NAMALWA (cell line): ENCODE measurements around the gene FRMD4A.

ENCODE experiments used
- DNase-seq: peaks from one replicate; pipeline ENCODE4 v3.0.0-alpha.2; 2015; ENCODE audit warnings: low spot score

FRMD4A gene

DNA sequence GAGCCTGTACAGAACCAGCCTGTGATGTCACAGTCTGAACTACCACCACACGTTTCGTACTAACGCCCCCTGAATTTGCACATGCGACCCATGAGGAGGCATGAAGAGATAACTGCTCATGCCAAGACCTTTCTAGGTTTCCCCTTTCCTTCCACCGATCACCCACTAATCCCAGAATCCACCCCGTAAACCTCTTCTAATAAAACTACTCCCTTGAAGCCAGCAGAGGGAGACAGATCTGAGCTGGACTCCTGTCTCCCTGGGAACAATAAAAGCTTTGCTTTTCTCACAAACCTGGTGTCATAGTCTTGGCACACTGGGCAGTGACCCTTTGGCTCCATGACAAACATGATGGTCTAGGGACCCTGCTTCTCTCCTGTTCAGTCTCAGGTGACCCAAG is 144.5 kb downstream of the FRMD4A start:
- DNase-seq = no peak

DNA sequence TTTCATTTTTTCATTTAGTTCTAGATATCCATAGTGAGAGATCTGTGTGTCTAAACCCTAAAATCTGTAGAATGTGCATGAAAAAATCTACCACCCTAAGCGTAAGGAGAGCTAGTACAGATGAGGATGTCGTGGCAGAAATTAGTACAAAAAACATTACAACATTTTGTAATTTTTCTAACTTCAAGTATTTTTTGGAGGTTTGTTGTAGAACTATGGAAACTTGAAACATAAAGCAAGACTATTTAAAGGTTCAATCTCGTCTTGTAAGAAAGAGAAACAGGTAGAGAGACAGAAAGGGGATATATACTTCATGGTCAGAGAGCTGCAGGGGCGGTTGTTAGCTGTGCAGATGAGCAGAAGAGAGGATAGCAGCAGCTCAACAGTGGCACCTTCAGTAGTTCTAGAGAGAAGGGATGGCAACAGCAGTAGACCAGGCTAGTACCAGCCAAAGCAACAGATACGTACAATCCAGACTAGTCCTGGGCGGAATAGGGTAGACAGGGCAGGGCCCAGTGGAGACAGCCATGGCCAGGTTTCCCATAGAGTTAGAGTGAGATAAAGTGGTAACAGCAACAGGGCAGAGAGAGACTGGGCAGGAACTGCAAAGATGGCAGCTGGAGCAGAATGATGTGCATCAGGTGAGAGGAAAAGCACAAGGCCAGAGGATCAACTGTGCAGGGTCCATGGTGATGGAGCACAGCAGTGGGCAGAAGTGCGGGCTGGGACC is 145.2 kb downstream of the FRMD4A start:
- peak; percentile 91 for DNase-seq

DNA sequence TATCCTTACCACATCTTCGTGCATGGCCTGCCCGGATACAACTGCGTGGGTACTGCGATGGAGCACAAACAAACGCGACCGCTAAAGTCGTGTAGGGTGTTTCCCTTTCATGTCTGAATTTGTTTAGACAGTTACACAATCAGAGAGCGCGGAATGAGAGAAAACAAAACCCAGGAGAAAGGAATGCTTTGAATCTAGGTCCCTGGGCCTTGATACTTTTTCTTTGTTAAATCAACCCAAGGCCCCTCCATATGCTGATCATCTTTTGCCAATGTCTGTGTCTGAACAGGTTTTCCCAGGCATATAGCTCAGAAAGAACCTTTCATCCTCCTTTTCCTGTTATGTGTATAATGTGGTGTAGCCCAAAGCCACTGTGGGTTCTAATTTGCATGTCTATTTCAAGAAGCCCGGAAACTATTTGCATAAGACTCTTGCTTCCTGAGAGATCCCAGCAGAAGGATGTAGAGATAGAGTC is 145.8 kb downstream of the FRMD4A start:
- peak; percentile 80 for DNase-seq

DNA sequence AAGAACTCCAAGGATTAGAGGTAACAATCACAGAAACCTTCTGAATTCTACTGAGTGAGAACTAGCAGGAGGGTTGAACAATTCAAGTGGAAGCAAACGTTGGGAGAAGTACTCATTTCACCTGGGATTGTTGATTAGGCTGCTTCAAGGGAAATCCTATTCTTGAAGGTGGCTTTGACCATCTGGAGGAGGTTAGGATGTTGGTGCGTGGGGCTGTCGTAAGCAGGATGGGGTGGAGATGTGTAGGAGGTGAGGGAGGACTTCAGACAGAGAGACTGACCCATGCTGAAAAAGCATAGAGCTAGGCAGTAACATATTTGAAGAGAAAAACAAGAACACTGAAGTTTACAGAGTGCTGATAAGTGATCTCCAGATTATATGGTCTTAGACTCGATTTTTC is 147.9 kb downstream of the FRMD4A start:
- DNase-seq = no peak

DNA sequence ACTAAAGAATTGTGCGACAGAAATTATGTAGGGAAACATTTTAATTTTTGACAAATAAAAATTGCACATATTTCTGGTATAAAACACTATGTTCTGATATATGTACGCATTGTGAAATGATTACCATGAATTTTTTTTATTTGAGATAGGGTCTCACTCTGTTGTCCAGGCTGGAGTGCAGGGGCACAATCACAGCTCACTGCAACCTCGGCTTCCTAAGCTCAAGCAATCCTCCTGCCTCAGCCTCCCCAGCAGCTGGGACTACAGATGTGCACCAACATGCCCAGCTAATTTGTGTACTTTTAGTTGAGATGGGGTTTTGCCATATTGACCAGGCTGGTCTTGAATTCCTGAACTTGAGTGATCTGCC is 149.2 kb downstream of the FRMD4A start:
- DNase-seq = no peak

DNA sequence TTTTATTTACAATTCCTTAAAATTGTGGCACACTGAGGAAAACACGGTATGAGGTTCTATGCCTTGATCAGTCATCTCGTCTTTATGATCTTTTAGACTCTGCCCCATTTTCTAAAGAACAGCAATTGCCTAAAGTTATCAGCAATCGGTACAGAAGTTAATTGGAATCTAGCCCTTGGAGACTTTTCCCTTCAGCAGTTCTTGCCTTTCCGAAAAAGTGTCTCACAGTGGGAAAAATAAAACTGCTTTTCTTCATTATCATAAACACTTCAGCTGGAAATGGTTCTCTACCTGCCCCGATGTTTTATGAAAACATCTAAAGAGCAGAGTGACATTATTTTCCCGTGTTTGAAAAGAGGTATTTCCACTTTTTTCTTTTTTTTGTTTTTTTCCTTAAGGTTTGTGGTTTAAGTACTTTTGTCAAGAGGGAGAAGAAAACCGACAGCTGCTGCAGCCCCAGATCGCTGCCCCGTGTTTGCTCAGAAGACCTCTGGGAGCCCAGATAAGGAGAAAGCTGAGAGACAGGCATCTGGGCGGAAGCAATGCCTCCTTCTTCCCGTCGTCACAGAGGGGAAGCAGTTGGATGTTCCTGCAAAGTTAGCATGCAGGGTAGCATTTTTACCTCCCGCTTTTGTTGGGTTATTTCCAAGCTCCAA is 149.7 kb downstream of the FRMD4A start:
- no peak for DNase-seq

DNA sequence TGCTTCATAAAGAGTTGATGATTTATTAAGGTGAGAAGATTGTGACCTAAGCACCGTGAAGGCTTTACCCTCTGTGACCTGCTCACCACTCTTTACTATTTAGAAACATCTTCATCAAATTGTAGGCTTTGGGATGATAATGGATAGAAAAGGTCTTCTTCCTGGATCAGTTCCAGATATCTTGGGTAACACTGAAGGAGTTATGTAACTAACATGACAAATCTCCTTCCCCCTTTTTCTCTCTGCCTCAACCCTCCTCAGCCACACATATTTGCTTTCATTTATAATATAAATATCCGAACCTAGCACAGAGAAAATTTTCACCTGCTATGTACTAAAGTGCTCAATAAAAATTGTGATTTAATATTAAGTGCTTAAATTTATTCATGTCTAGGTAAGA is 151.5 kb downstream of the FRMD4A start:
- no peak for DNase-seq

DNA sequence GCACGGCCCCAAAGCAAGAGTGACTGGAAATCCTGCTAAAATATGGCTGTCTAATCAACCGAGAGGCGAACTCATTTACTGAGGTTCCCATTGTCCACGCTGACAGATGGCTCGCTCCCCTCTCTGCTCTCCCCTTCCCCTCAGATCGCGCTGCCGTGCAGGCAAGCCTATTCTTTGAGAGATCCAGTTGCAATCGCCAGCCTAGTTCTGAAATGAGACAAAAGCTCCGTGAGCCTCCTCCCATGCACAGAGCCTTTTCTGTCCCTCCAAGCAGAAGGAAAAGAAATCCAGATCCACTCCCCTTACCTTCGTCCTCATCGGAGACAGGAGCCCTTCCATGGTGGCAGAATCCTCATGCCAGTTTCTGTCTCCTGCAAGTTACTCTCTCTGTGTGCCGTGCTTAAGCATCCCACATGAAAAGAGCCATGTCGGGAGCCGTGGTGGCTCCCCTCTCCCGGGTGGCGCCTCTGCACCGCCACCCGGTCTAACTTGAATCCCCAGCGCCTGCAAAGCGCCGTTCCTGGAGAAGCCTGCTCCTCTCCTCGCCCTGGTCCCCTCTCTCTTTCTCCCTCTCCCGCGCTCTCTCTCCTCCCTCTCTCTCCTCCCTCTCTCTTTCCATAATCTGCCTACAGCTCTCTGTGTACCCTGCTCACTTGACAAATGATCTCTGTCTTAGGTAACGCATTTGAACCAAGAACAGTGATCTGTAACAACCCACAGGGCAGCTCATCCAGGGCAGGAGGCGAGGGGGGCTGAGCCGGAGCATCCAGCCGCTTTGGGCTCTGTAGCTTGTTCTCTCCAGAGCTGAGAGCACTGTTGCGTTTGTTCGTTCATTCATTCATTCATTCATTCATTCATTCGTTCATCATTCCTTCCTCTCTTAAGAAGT is 156.8 kb downstream of the FRMD4A start:
- DNase-seq = no peak

DNA sequence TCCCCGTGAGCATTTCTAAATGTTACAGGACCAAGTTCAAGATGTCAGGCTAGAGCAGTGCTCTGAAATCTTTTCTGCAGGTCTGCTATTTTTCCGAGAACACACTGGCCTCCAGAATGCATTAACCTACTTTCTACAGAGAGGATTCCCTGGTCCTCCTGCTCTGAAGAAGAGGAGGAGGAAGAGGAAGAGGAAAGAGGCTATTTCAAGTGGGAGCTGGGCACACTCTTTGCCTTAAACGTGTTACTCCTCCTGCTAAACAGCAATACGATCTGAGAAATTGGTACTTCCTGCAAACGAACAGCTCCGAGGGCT is 157.4 kb downstream of the FRMD4A start:
- no peak for DNase-seq

DNA sequence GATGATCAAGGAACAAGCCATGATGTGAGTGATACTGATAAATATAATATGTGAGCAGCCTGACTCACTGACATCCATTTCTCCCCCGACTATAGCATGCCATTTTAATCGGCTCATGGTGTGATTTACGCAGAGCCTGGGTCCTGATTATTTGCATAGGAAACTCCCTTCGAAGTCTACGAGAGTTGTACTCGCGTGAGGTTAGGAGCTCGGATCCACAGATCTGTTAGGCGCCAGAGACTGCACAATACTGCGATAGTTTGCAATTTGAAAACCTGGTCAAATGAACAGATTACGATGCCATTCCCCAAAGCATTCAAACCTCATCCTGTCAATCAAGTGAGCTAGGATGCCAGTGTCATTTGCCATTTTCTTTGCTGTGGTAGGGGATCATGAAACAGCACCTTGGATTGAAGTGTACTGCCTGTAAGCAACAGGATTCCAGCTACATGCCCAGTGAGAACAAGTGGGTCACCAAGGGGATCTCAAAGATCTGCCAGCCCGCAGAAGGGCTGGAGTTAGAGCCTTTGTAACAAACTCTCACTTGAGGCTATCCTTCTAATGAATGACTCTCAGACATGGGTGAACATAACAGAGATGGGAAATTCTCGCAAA is 158.3 kb downstream of the FRMD4A start:
- no peak for DNase-seq

DNA sequence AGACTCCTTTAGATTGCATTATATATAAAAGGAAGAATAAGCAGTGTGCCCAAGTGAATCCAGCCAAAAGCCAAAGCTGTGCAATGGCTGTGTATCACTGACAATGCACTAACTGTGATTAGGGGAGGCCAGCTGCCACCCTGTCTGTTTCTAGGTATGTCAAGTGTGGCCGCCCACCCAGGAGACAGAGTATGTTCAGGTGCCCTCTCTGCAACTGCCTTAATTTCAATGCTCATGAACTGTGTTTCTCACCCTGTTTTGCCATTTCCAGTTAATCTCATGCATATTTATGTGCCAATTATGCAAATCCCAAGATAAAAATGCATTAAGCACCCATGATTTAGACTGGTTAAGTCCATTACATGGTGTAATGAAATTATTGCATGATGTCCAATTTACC is 159.4 kb downstream of the FRMD4A start:
- no peak for DNase-seq

DNA sequence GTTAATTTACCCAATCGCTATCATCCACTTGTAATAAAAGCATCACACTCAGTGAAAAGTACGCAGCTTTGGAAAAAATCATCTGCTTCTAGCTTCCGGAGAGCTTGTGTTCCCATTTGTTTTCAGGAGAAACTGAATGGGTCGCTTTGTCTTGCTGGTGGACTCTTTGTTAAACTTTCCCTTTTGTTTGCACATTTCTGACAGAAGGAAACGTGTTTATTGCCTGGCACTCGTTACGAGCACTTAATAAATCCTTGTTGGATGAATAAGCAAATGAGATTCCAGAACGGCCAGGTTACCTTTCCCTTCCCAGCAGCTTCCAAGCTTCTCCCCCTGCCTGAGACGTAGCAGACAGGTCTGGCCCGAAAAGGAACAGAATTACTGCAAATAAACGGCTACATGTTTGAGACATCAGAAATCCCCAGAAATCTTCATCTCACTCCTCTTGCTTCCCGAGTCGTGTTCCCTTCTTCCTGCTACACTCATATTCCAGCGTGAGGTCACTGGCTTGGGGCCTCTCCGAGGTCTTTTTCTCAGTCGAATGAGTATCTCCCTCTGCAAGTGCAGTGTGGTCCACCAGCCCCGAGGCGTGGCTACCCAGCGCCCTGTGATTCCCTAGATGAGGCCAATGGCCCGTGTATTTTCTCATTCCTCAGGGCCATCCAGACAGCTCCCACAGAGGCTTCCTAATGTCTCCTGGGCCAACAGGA is 167.2 kb downstream of the FRMD4A start:
- DNase-seq = no peak

DNA sequence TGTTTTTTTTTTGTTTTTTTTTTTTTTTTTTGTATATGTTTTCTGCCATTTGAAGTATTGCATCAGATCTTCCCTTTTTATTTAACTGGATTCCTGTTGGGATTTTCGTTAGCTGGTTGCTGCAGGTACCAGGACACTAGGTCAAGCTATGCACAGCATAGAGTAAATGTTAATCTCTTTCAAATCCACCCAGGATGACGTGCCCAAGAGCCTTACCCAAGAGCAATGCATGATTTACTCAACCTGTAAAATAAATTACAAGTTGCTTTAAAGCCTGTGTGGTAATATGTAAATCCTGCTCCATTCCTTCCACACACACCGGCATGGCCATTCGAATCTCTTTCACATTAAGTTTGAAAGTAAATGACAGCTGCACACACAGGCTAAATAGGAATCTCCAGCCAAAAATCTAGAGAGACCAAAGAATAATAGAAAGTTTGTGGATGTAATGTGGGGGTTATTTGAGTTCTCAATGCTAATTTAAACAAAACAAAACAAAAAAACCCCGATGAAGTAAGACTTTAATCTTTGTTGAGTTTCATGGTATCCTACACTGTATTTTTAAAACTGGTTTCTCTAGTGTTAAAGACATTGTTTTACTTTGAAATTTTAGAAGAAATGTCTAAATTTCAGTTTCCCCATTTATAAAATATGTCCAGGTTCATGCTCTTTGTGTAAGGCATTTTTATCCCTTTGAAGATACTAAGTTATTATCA is 167.9 kb downstream of the FRMD4A start:
- DNase-seq = no peak

DNA sequence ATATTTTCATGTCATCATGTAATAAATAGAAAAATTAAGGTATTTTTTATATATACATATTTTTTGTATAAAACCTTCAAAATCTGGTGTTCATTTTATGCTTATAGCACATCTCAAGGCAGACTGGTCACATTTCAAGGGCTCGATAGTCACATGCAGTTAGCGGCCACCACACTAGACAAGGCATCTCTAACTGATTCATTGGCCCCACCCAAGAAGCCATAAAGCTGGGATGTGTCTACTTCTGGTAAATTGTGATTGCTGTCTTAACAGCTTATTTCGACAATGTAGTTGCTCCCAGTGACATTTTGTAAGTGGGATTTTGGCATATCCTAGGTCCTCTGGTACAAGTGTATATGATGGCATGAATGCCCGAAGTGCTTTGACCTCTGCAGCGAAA is 168.7 kb downstream of the FRMD4A start:
- no peak for DNase-seq

DNA sequence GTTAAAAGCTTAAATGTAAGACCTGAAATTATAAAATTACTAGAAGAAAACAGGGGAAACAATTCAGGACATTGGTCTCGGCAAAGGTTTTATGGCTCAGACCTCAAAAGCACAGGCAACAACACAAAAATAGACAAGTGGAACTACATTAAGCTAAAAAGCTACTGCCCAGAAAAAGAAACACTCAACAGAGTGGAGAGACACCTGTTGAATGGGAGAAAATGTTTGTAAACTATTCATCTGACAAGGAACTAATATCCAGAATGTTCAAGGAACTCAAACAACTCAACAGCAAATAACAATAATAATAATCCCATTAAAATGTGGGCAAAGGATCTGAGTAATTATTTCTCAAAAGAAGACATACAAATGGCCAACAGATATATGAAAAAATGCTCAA is 170.4 kb downstream of the FRMD4A start:
- DNase-seq = no peak

DNA sequence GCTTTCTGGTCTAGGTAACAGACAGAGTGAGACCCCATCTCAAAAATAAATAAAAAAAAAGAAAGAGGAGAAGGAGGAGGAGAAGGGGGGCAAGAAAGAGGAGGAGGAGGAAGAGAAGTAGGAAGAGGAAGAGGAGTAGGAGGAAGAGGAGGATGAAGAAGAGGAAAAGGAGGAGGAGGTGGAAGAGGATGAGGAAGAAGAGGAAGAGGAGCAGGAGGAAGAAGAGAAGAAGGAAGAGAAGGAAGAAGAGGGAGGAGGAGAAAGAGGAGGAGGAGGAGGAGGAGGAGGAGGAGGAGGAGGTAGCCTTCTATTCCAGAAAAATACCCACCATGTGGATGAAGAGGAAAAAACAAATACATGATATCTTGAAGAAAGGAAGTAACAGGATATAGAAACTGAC is 172.1 kb downstream of the FRMD4A start:
- DNase-seq = no peak

DNA sequence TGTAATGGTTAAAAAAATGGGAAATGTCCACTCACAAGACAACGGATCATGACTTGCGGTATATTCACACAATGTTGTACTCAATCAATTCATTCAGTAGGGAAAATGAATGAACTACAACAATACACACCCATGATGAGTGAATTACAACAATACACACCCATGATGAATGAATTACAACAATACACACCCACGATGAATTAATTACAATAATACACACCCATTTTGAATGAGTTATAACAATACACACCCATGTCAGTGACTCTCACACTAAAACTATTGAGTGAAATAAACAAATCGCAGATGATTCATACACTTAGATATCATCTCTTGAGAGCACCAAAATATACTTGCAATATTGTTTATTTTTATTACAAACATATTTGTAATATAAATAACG is 174.6 kb downstream of the FRMD4A start:
- DNase-seq = no peak

DNA sequence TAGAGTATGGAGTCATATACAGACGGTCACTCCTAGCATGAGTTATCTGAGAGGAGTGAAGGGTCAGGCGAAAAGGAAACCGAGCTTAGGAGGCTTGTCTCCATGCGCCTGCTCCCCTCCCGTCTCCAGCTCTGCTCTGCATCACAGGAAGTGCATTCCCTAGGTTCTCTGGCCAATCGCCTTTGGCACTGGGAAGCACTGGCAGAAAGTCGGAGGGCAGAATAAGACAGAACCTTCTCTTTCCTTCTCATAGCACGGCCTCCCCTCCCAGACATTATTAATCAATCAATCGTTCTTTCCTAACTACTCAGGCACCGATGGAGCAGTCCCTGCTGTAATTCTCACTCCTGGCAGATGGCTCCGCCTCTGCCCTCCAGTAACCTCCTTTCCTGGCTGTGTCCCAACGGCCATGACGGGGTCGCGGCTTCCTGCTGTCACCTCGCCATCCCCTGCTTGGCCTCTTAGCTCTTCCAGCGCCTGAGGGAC is 177.1 kb downstream of the FRMD4A start:
- DNase-seq = no peak

DNA sequence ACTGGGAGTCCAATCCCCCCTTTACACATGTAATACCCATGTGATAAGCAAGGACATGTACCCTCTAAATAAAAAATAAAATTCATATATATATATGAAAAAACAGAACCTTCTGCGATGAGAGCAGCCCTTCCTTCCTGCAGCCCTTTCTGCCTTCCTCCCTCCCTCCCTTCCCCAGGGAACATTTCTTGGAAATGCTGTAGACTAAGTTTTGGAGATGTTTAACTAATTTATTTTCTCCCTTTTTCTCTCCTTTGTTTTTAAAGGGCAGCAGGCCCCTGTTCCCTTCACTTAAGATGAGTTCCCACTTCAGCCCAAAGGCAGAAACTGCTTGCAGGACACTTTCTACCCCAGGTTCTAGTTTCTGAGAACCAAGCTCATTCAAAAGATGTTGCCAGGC is 179.2 kb downstream of the FRMD4A start:
- DNase-seq = no peak

DNA sequence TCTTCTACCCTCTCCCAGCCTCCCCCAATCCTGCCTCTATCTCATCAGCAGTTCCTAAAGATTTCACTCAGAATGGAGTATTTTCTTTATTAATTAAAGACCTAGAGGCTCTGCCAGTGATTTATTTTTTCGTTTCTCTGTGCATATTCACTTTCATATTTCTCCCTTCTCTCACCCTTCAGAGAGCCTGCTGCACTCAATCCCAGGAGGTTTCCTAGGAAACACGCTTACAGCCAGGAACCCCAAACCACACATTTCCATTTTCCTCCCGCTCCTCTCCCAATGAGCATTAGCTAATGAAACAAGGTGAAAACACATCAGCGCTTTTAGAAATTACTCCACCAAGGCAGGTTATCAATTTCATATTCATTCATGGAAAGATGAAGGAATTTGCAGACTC is 180.2 kb downstream of the FRMD4A start:
- DNase-seq = no peak

DNA sequence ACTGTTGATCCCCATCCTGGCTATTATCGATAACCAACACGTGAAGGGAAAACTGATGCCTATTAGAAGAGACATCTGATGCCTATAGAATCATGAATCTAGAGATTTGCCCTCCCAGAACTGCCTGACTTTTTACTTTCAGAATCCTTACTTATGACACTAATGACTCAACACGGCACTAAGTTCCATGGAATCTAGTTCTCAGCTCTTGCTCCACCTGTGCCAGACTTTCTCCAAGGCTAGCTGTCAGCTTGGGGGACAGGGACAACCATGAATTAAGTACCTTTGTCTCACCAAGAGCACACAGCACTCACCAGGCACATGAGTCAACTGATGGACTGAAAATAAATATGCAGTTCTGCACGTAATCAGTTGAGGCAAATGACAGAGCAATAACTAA is 184.2 kb downstream of the FRMD4A start:
- no peak for DNase-seq
